Measurements from ENCODE around the gene RBPJL. TPM values are rescaled to one million over a fixed set of nuclear protein-coding genes. Genes with fewer than 3 reads are reported as not detected.

Gene RBPJL
- total and polyA plus RNA-seq, 2 of the 8 experiments (the other 6 are each of a cell fraction or from before 2014, with no cell fraction given), result 0.67 to 1.3 TPM

DNA sequence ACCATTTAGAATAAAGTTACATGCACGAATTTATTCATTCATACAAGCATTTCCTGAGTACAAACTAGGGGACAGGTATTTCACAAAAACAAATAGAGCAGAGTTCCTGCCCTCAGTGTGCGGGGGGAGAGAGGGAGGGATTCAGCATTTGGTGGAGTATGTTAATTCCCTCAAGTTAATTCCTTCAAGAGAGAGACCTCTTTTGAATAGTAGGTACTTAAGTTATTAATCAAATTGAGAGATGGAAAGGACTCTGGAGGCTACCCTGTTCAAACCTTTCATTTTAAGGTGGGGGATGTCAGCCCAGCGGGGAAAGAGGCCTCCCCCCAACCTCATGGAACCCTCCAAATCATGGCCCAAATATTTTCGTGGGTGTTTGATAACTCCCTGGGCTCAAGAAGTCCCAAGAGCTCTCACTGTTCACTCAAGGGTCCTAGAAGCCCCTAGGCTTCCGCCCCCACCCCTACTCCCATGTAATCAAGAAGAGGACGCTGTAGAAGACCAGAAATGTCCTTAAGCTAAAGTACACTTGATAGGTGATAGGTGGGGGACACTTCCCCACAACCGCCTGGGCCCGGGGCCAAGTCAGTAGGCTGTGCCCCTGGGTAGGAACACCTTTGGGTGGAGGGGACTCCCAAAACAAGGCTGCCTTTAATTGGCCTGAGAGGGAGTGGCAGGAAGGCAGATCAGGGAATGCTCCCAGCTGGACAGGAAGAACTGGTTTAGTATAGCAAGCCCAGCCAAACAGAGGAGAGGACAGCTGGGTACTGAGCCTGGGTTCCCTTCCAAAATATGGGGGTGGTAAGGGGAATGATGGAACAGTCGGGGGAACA, 38.7 kb downstream of the RBPJL start:
- H4K8ac ChIP-seq (ENCODE audit: extremely low read depth, insufficient read depth, low read length), result no peak overlapping the region
- no peak overlapping the region for H4K5ac ChIP-seq (ENCODE audit: insufficient read length, low read depth, low read length)
- H2BK120ac ChIP-seq (replicated peaks; ENCODE audit: low read depth, low read length), result no peak overlapping the region
- DNase-seq (ENCODE audit: low read depth in 1 of 2, low spot score in 2 of 2) (no peak), FAIRE-seq (no peak)
- peak overlapping the region in 1 of 4 experiments; percentile 24; a peak in 1 of 8 replicates for H3K4me3 ChIP-seq (ENCODE audit: extremely low read depth in 1 of 4, insufficient read depth in 2 of 4, low read depth in 3 of 4, low read length in 4 of 4)
- H2AK5ac ChIP-seq (ENCODE audit: low read depth, low read length), result no peak overlapping the region
- peaks cover 12% of the 10 kb centered on the region; the same call in 1 of the 2 replicates for H3K23me2 ChIP-seq (ENCODE audit: low read depth, low read length)
- H4K91ac ChIP-seq (replicated peaks; ENCODE audit: insufficient read length, low read length), result no peak overlapping the region
- peaks cover 0 to 65% of the 10 kb centered on the region in 2 experiments; a peak in 2 of 4 replicates for H3K79me2 ChIP-seq (ENCODE audit: control insufficient read depth in 1 of 2, insufficient read depth in 2 of 2, low read length in 2 of 2)
- H4K20me1 ChIP-seq (replicated peaks in 1 of 2; ENCODE audit: control insufficient read depth in 1 of 2, insufficient read depth in 2 of 2, low read length in 2 of 2), result peaks cover 0 to 7% of the 10 kb centered on the region in 2 experiments
- no peak overlapping the region for H3K27ac ChIP-seq (ENCODE audit: low read depth, low read length)
- WGBS, 2 experiments (ENCODE audit: extremely low coverage in 1 of 2, insufficient coverage in 1 of 2, insufficient read length in 1 of 2, insufficient replicate concordance in 2 of 2, low coverage in 1 of 2, low lambda C conversion rate in 2 of 2, missing lambda C conversion rate in 1 of 2), result 77% methylated on average over 9 of the region's 9 CpGs; no CpG with 5 or more reads in 1 of the 2 experiments
- no peak overlapping the region for H3K4ac ChIP-seq (replicated peaks; ENCODE audit: insufficient read length, low read depth, low read length)
- 0 out of 2 replicates have a peak overlapping the region, but pooled peaks have one; percentile 2 for H3K18ac ChIP-seq (ENCODE audit: extremely low read depth, low read length)
- no peak overlapping the region; a peak in 1 of 7 replicates for H3K9ac ChIP-seq (replicated peaks in 1 of 4; ENCODE audit: extremely low read depth in 1 of 4, low read depth in 3 of 4, low read length in 3 of 4)
- CTCF ChIA-PET (ENCODE audit: partially characterized antibody), result interaction anchor here (0.7 to 6.5 kb wide), 10 partner anchors 14 to 91 kb away, joined by 3 to 33 read pairs (median 4); partner anchors contain the start of gene SYS1
- no peaks in the 10 kb centered on the region; a peak in 1 of 8 replicates for H3K36me3 ChIP-seq (ENCODE audit: control insufficient read depth in 2 of 4, insufficient read depth in 4 of 4, low read length in 3 of 4)
- H2BK15ac ChIP-seq (ENCODE audit: low read length), result no peak overlapping the region
- TF ChIP-seq SIN3A (conservative IDR thresholded peaks at IDR 0.05 in 1 of 2, IDR thresholded peaks at IDR 0.05 in 1 of 2; ENCODE audit: low read depth in 1 of 2, low read length in 2 of 2), result no peak
- no peak for TF ChIP-seq EP300 (IDR thresholded peaks at IDR 0.05; ENCODE audit: borderline replicate concordance in 1 of 2, low read depth in 2 of 2, low read length in 2 of 2)
- TF ChIP-seq BACH1 (IDR thresholded peaks at IDR 0.05; ENCODE audit: low read length), result no peak
- no peak for TF ChIP-seq GTF2F1 (IDR thresholded peaks at IDR 0.05; ENCODE audit: borderline replicate concordance, low read depth, low read length)
- TF ChIP-seq RNF2 (IDR thresholded peaks at IDR 0.05; ENCODE audit: borderline replicate concordance, low read depth, low read length, missing control alignments, poor library complexity, severe bottlenecking), result no peak
- H3K4me1 ChIP-seq (replicated peaks in 1 of 4; ENCODE audit: control insufficient read depth in 3 of 4, insufficient read depth in 4 of 4, low read length in 3 of 4), result peaks cover 43 to 68% (median 50%) of the 10 kb centered on the region in 4 experiments
- H3K56ac ChIP-seq (replicated peaks; ENCODE audit: insufficient read length, low read depth, low read length), result no peak overlapping the region
- no peak overlapping the region for H2BK20ac ChIP-seq (ENCODE audit: low read length)
- no peaks in the 10 kb centered on the region for H3K27me3 ChIP-seq (replicated peaks in 1 of 4; ENCODE audit: control insufficient read depth in 3 of 4, extremely low read depth in 1 of 4, insufficient read depth in 3 of 4, low read length in 3 of 4)
- POLR2A ChIA-PET (ENCODE audit: partially characterized antibody), result interaction anchor here (1.5 to 6.8 kb wide), 3 partner anchors 15 to 100 kb away, joined by 3 to 113 read pairs (median 4); partner anchors contain the start of gene SYS1
- H3K23ac ChIP-seq (ENCODE audit: insufficient read length), result no peak overlapping the region
- H3K79me1 ChIP-seq (ENCODE audit: low read depth, low read length), result peaks cover 18% of the 10 kb centered on the region
- no peak overlapping the region for H2AFZ ChIP-seq (ENCODE audit: low read length)
- peak overlapping the region; percentile 25; the same call in 1 of the 2 replicates for H2BK5ac ChIP-seq (ENCODE audit: low read depth, low read length)
- H3K9me3 ChIP-seq (ENCODE audit: insufficient read depth in 2 of 2, low read depth in 1 of 2, low read length in 1 of 2), result no peaks in the 10 kb centered on the region
- no peak overlapping the region for H3K14ac ChIP-seq (ENCODE audit: insufficient read length)
- H3K4me2 ChIP-seq (ENCODE audit: insufficient read depth in 1 of 2, low read depth in 2 of 2, low read length in 2 of 2), result peak overlapping the region; percentile 32 to 96; a peak in 3 of 4 replicates
- H2BK12ac ChIP-seq (ENCODE audit: low read depth, low read length), result no peak overlapping the region
